Uterus (tissue), 4 donors: Measurements from ENCODE around the gene ARRDC1. TPM values are rescaled to one million over a fixed set of nuclear protein-coding genes. Genes with fewer than 3 reads are reported as not detected.

ENCODE experiments used
- DNase-seq, 2 donors: peaks; one replicate each; pipeline ENCODE4 v3.0.0-alpha.2; 2019 to 2020
- H3K27ac ChIP-seq, 2 donors: fragments of 200-600 bp; sonication (generic); 1 replicate in 1 of 2; 2 replicates in 1 of 2; pipeline ENCODE4 v1.5.1; 2016 to 2018
- H3K27me3 ChIP-seq, 2 donors: fragments of 200-600 bp; sonication (generic); one replicate each; pipeline ENCODE4 v1.5.1; 2018 to 2019; ENCODE audit warnings: control low read depth in 1 of 2
- H3K36me3 ChIP-seq, 2 donors: fragments of 200-600 bp; sonication (generic); one replicate each; pipeline ENCODE4 v1.5.1; 2019; ENCODE audit warnings: control low read depth in 1 of 2
- H3K4me1 ChIP-seq, 2 donors: fragments of 200-600 bp; sonication (generic); one replicate each; pipeline ENCODE4 v1.5.1; 2018 to 2019; ENCODE audit warnings: control low read depth in 1 of 2
- H3K4me3 ChIP-seq, 2 donors: fragments of 200-600 bp; sonication (generic); 1 replicate in 1 of 2; 2 replicates in 1 of 2; pipeline ENCODE4 v1.5.1; 2018 to 2019; ENCODE audit warnings: mild to moderate bottlenecking in 1 of 2
- H3K9me3 ChIP-seq, 2 donors: fragments of 200-600 bp; sonication (generic); one replicate each; pipeline ENCODE4 v1.5.1; 2019; ENCODE audit warnings: control low read depth in 1 of 2
- POLR2A ChIP-seq, 2 donors: fragments of 450-650 bp; IDR thresholded peaks; one replicate each; pipeline ENCODE4 v1.6.1; 2016; ENCODE audit warnings: antibody characterized with exemption in 2 of 2, mild to moderate bottlenecking in 1 of 2, moderate library complexity in 1 of 2
- intact Hi-C: fragments of 100-400 bp; cut with DNase I; formaldehyde crosslinking; loops from one replicate; pipeline ENCODE4 v1.15.1; 2023; ENCODE audit warnings: low total_unique reads
- total RNA-seq, 4 donors: library from RNA; depleted of rRNA in 3 of 4; stranded (reverse); fragments of >200 nt in 3 of 4; gene quantifications; one replicate each; pipeline versions ENCODE4 v1.1.0 to v1.2.4, GENCODE V29; 2014 to 2023
- TF ChIP-seq, protein P1 (sequence below), 4 experiments: fragments of 200-600 bp in 2 of 4; fragments of 450-650 bp in 2 of 4; sonication (generic) in 2 of 4; IDR thresholded peaks; one replicate each; pipeline ENCODE4 v1.5.1; 2016 to 2019; ENCODE audit warnings: antibody characterized with exemption in 4 of 4, mild to moderate bottlenecking in 2 of 4, moderate library complexity in 1 of 4
- donor health status: DM: yes; HTN: yes; CAD: no.

The ARRDC1 gene
- total RNA-seq, 4 donors from 2014 or later, result 10.3 to 25.1 (median 21.3) TPM

DNA sequence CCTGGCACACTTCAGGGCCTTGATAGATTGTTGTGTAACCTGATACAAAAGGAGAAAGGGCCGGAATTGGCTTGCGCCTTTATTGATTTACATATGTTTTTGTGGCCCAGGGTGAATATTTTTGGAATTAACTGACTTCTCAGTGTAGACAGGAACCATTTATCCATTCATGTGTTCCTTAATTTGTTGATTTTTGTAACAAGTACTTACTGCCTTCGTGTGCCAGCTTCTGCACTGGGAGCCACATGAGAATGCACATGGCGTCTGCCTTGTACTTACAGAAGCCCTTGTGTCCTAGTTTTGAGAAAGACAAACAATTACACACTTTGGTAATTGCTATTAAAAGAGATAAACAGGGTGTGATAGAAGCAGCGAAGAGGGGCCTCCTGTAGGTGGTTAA lies 39.7 kb downstream of the ARRDC1 start:
- intact Hi-C loops, result no loop called here
- H3K27ac ChIP-seq, result no peak overlapping the region
- H3K36me3 ChIP-seq, result no peaks in the 10 kb centered on the region
- H3K4me3 ChIP-seq, result no peak overlapping the region
- H3K27me3 ChIP-seq, result no peaks in the 10 kb centered on the region
- no peaks in the 10 kb centered on the region for H3K4me1 ChIP-seq
- H3K9me3 ChIP-seq, result no peaks in the 10 kb centered on the region
- TF ChIP-seq, protein P1, sequence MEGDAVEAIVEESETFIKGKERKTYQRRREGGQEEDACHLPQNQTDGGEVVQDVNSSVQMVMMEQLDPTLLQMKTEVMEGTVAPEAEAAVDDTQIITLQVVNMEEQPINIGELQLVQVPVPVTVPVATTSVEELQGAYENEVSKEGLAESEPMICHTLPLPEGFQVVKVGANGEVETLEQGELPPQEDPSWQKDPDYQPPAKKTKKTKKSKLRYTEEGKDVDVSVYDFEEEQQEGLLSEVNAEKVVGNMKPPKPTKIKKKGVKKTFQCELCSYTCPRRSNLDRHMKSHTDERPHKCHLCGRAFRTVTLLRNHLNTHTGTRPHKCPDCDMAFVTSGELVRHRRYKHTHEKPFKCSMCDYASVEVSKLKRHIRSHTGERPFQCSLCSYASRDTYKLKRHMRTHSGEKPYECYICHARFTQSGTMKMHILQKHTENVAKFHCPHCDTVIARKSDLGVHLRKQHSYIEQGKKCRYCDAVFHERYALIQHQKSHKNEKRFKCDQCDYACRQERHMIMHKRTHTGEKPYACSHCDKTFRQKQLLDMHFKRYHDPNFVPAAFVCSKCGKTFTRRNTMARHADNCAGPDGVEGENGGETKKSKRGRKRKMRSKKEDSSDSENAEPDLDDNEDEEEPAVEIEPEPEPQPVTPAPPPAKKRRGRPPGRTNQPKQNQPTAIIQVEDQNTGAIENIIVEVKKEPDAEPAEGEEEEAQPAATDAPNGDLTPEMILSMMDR (IDR thresholded peaks at IDR 0.05), result no peak
- no peak for DNase-seq

DNA sequence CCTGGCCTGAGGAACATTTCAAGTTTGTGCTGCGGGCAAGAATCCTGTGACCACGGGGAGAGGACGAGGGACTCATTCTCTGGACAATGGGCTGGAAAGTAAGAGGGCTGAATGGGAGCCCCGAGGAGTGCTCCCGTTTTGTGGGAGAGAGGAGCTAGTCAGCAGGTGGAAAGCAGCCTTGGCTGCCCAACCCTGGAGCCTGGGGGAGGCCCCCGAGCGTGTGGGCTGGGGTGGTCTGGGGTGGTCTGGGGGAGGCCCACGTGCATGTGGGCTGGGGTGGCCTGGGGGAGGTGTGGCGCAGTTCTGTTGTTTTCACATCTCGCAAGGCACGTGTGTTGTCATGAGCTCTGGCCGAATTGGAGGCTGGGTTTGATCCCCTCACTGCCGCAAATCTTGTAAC lies 40.9 kb downstream of the ARRDC1 start:
- intact Hi-C loops, result no loop called here
- Histone ChIP-seq H3K9me3 (no peaks in the 10 kb centered on the region), H3K36me3 (no peaks in the 10 kb centered on the region), H3K27ac (no peak overlapping the region), H3K27me3 (no peaks in the 10 kb centered on the region), H3K4me1 (no peaks in the 10 kb centered on the region), H3K4me3 (no peak overlapping the region)
- DNase-seq, result no peak
- TF ChIP-seq, protein P1 (IDR thresholded peaks at IDR 0.05), result no peak
- no peak for TF ChIP-seq POLR2A (IDR thresholded peaks at IDR 0.05)

DNA sequence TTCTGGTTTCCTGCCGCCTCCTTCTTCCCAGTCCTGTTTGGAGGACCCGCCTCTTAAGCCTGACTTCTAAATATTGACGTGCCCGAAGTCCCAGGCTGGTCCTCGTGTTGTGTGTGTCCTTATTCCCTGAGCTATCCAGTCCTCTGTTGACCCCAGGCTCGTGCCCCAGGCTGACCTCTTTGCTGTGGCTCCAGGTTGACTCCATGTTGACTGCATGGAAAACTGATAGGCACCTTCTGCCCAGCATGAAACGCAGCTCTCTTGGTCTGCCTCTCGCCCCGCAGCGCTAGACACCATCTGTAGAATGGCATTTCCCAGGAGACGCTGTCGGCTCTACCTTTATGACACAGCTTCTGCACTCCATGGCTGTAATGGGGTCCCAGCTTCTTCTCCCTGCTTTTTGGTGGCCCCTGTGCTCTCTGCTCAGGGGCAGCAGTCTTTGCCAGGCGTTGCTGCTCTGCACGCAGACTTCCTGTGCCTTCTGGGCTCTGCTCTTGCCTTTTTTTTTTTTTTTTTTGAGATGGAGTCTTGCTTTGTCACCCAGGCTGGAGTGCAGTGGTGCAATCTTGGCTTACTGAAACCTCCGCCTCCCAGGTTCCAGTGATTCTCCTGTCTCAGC lies 41.7 kb downstream of the ARRDC1 start:
- no peak overlapping the region for H3K27ac ChIP-seq

DNA sequence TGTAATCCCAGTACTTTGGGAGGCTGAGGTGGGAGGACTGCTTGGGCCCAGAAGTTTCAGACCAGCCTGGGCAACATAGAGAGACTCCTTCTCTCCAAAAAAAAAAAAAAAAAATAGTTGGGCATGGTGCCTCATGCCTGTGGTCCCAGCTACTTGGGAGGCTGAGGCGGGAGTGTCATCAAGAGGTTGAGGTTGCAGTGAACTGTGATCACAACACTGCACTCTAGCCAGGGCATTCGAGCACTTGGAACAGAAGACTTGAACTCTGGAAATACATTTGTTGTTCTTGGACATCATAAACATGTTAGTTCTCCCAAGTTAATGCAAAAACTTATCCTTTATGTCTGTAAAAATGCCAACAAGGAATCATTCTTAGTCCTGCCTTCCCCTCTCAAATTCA lies 42.9 kb downstream of the ARRDC1 start:
- TF ChIP-seq, protein P1 (IDR thresholded peaks at IDR 0.05), result no peak
- no peak for TF ChIP-seq POLR2A (IDR thresholded peaks at IDR 0.05)
- H3K9me3 ChIP-seq, result no peaks in the 10 kb centered on the region
- no peak for DNase-seq
- H3K36me3 ChIP-seq, result no peaks in the 10 kb centered on the region
- H3K4me1 ChIP-seq, result no peaks in the 10 kb centered on the region
- no peak overlapping the region for H3K27ac ChIP-seq
- no peaks in the 10 kb centered on the region for H3K27me3 ChIP-seq
- H3K4me3 ChIP-seq, result no peak overlapping the region
- intact Hi-C loops, result no loop called here

More for the DNA sequence above, 41.7 kb downstream of the ARRDC1 start:
- H3K9me3 ChIP-seq, result no peaks in the 10 kb centered on the region
- H3K4me1 ChIP-seq, result no peaks in the 10 kb centered on the region
- H3K36me3 ChIP-seq, result no peaks in the 10 kb centered on the region
- H3K4me3 ChIP-seq, result no peak overlapping the region
- TF ChIP-seq, protein P1 (IDR thresholded peaks at IDR 0.05), result no peak
- no peak for TF ChIP-seq POLR2A (IDR thresholded peaks at IDR 0.05)
- DNase-seq, result no peak
- intact Hi-C loops, result no loop called here
- H3K27me3 ChIP-seq, result no peaks in the 10 kb centered on the region

DNA sequence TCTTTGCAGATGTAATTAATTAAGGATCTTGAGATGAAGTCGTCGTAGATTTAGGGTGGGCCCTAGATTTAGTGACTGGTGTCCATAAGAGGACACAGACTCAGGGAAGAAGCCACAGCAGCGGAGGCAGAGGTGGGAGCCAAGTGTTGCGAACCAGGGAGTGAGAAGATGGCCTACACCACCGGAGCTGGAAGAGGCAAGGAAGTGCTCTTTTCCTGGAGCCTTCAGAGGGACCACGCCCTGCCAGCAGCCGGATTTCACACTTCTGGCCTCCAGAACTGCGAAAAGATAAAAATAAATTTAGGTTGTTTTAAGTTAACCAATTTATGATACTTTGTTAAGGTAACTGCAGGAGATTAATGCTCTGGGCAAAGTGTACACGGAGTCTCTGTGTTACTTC lies 44.1 kb downstream of the ARRDC1 start:
- intact Hi-C loops, result no loop called here
- TF ChIP-seq POLR2A (IDR thresholded peaks at IDR 0.05), result no peak
- TF ChIP-seq, protein P1 (IDR thresholded peaks at IDR 0.05), result no peak
- no peaks in the 10 kb centered on the region for H3K27me3 ChIP-seq
- H3K27ac ChIP-seq, result no peak overlapping the region
- H3K4me1 ChIP-seq, result no peaks in the 10 kb centered on the region
- no peak for DNase-seq
- H3K4me3 ChIP-seq, result no peak overlapping the region
- H3K9me3 ChIP-seq, result no peaks in the 10 kb centered on the region
- no peaks in the 10 kb centered on the region for H3K36me3 ChIP-seq
